Superior temporal gyrus (tissue), 1 donor: ENCODE measurements around the gene GJA9.

Source experiments
- DNase-seq: peaks from one replicate; pipeline ENCODE4 v3.0.0-alpha.2; 2016; ENCODE audit errors: extremely low spot score

The GJA9 gene

DNA sequence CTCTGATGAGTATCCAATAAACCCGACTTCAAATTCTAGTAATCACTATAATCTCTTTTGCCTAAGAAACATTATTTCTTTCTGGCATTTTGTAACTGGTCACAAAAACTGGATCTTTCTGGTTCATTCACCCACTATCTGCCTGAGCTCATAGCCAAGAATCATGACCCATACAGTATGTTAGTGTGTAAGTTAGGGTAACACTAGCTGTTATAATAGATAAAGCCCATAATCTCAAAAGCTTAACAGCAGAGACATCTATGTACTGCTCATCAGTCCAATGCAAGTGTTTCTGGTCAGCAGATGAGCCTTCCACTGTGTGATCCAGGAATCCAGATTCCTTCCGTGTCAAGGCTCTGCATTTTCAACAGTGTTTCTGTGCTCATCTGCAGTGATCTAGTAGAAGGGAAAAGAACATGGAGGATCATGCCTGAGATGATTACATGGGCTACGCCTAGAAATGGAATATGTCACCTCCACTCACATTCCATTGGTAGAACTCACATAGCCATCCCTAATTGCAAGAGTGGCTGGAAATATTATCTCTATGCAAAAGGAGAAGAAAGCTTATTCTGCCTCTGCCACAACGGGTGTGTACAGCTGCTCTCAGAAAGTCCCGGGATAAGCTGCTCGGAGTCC is 49.5 kb downstream of the GJA9 start:
- DNase-seq = no peak

- no peak for DNase-seq
These were observed 52.0 kb downstream of the GJA9 start for GRCh38 chr1:38829368-38829767.

GRCh38 chr1:38827318-38827717 is 54.1 kb downstream of the GJA9 start:
- no peak for DNase-seq

- no peak for DNase-seq
These were observed 54.5 kb downstream of the GJA9 start for GRCh38 chr1:38826886-38827285.

GRCh38 chr1:38826262-38826661 is 55.1 kb downstream of the GJA9 start:
- DNase-seq = no peak
